Kidney (tissue), 14 donors: Measurements from ENCODE around the gene TMEM156. TPM values are rescaled to one million over a fixed set of nuclear protein-coding genes. Genes with fewer than 3 reads are reported as not detected.

ENCODE experiments used
- DNase-seq, 5 donors: peaks; one replicate each; pipeline ENCODE4 v3.0.0-alpha.2; 2013 to 2020
- FAIRE-seq: peaks from 2 replicates; lab custom pipeline; 2012; peaks lifted over from hg19 to GRCh38; lab: Jason Lieb, UNC
- H3K27ac ChIP-seq, 2 donors: one replicate each; pipeline ENCODE4 v1.7.0; 2013; ENCODE audit warnings: low read depth in 2 of 2, low read length in 2 of 2, inconsistent platforms in 1 of 2
- H3K27me3 ChIP-seq: one replicate; pipeline ENCODE4 v1.7.1; 2013; ENCODE audit warnings: low read length, inconsistent platforms; ENCODE audit not compliant: control insufficient read depth, insufficient read depth
- H3K36me3 ChIP-seq, 3 donors: one replicate each; pipeline versions ENCODE4 v1.7.0 to v1.7.1; 2013; ENCODE audit warnings: low read length in 3 of 3, control low read depth in 1 of 3, inconsistent platforms in 1 of 3; ENCODE audit not compliant: insufficient read depth in 3 of 3, control insufficient read depth in 2 of 3
- H3K4me1 ChIP-seq, 3 donors: one replicate each; pipeline versions ENCODE4 v1.7.0 to v1.7.1; 2013; ENCODE audit warnings: low read length in 3 of 3, inconsistent platforms in 1 of 3, low read depth in 1 of 3; ENCODE audit not compliant: control insufficient read depth in 2 of 3, insufficient read depth in 2 of 3
- H3K4me3 ChIP-seq, 3 donors: one replicate each; pipeline versions ENCODE4 v1.7.0 to v1.8.1; 2013; ENCODE audit warnings: low read length in 3 of 3, control low read depth in 1 of 3, inconsistent platforms in 1 of 3
- H3K9ac ChIP-seq, 3 donors: one replicate each; pipeline versions ENCODE4 v1.7.0 to v1.7.1; 2013; ENCODE audit warnings: low read length in 3 of 3, control low read depth in 1 of 3, inconsistent platforms in 1 of 3
- H3K9me3 ChIP-seq, 3 donors: one replicate each; pipeline versions ENCODE4 v1.7.0 to v1.7.1; 2013; ENCODE audit warnings: low read length in 3 of 3, control low read depth in 1 of 3, inconsistent platforms in 1 of 3; ENCODE audit not compliant: control insufficient read depth in 2 of 3, insufficient read depth in 1 of 3
- CTCF ChIP-seq: IDR thresholded peaks from 3 replicates; pipeline ENCODE4 v1.5.1; 2012; ENCODE audit warnings: mild to moderate bottlenecking, moderate library complexity, borderline replicate concordance; ENCODE audit not compliant: insufficient read depth; ENCODE audit errors: extremely low read depth
- intact Hi-C: fragments of 100-400 bp; cut with DNase I; formaldehyde crosslinking; loops from one replicate; pipeline ENCODE4 v1.11.1; 2022
- polyA plus RNA-seq: library from polyadenylated mRNA; stranded (reverse); fragments of 350-450 nt; fragmentation: Illumina TruSeq; extraction: RNeasy Lipid Tissue Mini Kit (QIAGEN cat#74804); gene quantifications from one replicate; pipeline ENCODE4 v1.2.3, GENCODE V29; 2014; ENCODE audit warnings: low read depth, low replicate concordance; ENCODE audit not compliant: insufficient read depth
- total RNA-seq: library from RNA; stranded (reverse); fragmentation: NEBNext Ultra II Directional; extraction: Animal tissue kit (Norgen Biotek cat#: 25700); gene quantifications from one replicate; pipeline ENCODE4 v1.2.1, GENCODE V29; 2021
- donor health status: control.
- donor health status: control.
- donor health status: control.
- donor health status: control.
- donor health status: control.
- donor health status: DM: yes; HTN: yes; CAD: no.
- donor health status: Normal renal cell carcinoma (clear cell type).

TMEM156 gene
- total and polyA plus RNA-seq, 2 donors from 2014 or later = 1.8 to 3.5 TPM

- Histone ChIP-seq H3K27me3 (no peaks in the 10 kb centered on the region), H3K9ac (no peak overlapping the region), H3K36me3 (no peaks in the 10 kb centered on the region), H3K4me1 (no peaks in the 10 kb centered on the region), H3K4me3 (no peak overlapping the region), H3K27ac (no peak overlapping the region), H3K9me3 (no peaks in the 10 kb centered on the region)
- DNase-seq (no peak), FAIRE-seq (no peak)
- intact Hi-C loops = no loop called here
- no peak for TF ChIP-seq CTCF
Measured at GRCh38 chr4:38976308-38976707, 55.9 kb downstream of the TMEM156 start.

GRCh38 chr4:38968668-38969067, 63.5 kb downstream of the TMEM156 start:
- H3K27ac ChIP-seq = no peak overlapping the region
- TF ChIP-seq CTCF = no peak
- FAIRE-seq (no peak), DNase-seq (no peak)
- intact Hi-C loops = no loop called here
- no peak overlapping the region for H3K9ac ChIP-seq
- H3K4me3 ChIP-seq = no peak overlapping the region
- H3K4me1 ChIP-seq = no peaks in the 10 kb centered on the region
- H3K9me3 ChIP-seq = no peaks in the 10 kb centered on the region
- H3K27me3 ChIP-seq = no peaks in the 10 kb centered on the region
- no peaks in the 10 kb centered on the region for H3K36me3 ChIP-seq

GRCh38 chr4:38967260-38968095, 64.7 kb downstream of the TMEM156 start:
- H3K4me3 ChIP-seq = no peak overlapping the region
- intact Hi-C loops = no loop called here
- DNase-seq = no peak
- H3K9me3 ChIP-seq = no peaks in the 10 kb centered on the region
- no peak for TF ChIP-seq CTCF
- no peak for FAIRE-seq
- no peaks in the 10 kb centered on the region for H3K4me1 ChIP-seq
- no peaks in the 10 kb centered on the region for H3K27me3 ChIP-seq
- H3K9ac ChIP-seq = no peak overlapping the region
- no peaks in the 10 kb centered on the region for H3K36me3 ChIP-seq
- no peak overlapping the region for H3K27ac ChIP-seq
